Panc1 (cell line): ENCODE measurements around the gene ATP2B2. TPM values are rescaled to one million over a fixed set of nuclear protein-coding genes. Genes with fewer than 3 reads are reported as not detected.
A peak's percentile ranks its signal among the peaks of the same experiment; 100 is the strongest.

Source experiments
- ATAC-seq: fragments of 200-7000 bp; cut with Tn5 transposase; 2 replicates; pipeline ENCODE4 v1.9.1; 2020; ENCODE audit warnings: mild to moderate bottlenecking, moderate library complexity
- BruUV-seq: library from RNA; stranded (reverse); fragments of 400-500 nt; replicated peaks from 2 replicates; lab custom pipeline; 2021; lab: Mats Ljungman, UMichigan
- CTCF ChIA-PET: fragments of 300-600 bp; sonication (Branson Sonifier 250); formaldehyde crosslinking; loops from one replicate; lab custom pipeline; 2022; ENCODE audit warnings: antibody characterized with exemption; lab: Charles Lee
- POLR2A ChIA-PET: fragments of 300-600 bp; sonication (Branson Sonifier 250); formaldehyde crosslinking; loops from one replicate; lab custom pipeline; 2022; ENCODE audit warnings: antibody characterized with exemption; lab: Charles Lee
- DNase-seq: peaks from one replicate; pipeline ENCODE4 v3.0.0-alpha.2; 2010; ENCODE audit warnings: low read depth, low spot score
- H3K27ac ChIP-seq: 2 replicates; pipeline ENCODE4 v1.5.1; 2011; ENCODE audit warnings: mild to moderate bottlenecking, low read length, inconsistent platforms
- H3K27me3 ChIP-seq: fragments of 200-500 bp; sonication (Bioruptor generic); 2 replicates; pipeline ENCODE4 v1.6.0; 2014; ENCODE audit warnings: low read length, inconsistent platforms; ENCODE audit not compliant: control insufficient read depth, insufficient read depth
- H3K36me3 ChIP-seq: fragments of 200-500 bp; sonication (Bioruptor generic); 2 replicates; pipeline ENCODE4 v1.5.1; 2014; ENCODE audit warnings: inconsistent platforms, mild to moderate bottlenecking, low read length, moderate library complexity; ENCODE audit not compliant: control insufficient read depth, insufficient read depth
- H3K4me1 ChIP-seq: 2 replicates; pipeline ENCODE4 v1.5.1; 2011; ENCODE audit warnings: inconsistent platforms, mild to moderate bottlenecking, low read length, moderate library complexity; ENCODE audit not compliant: control insufficient read depth, insufficient read depth
- H3K4me3 ChIP-seq, 2 experiments: 2 replicates each; pipeline ENCODE4 v1.5.1; 2011 to 2012; ENCODE audit warnings: low read depth in 2 of 2, low read length in 2 of 2, mild to moderate bottlenecking in 2 of 2, inconsistent platforms in 1 of 2, moderate library complexity in 1 of 2
- H3K9me3 ChIP-seq: fragments of 200-500 bp; sonication (Bioruptor generic); 2 replicates; pipeline ENCODE4 v1.5.1; 2014; ENCODE audit warnings: low read depth, mild to moderate bottlenecking, inconsistent platforms, low read length, moderate library complexity; ENCODE audit not compliant: control insufficient read depth, insufficient read depth
- POLR2AphosphoS5 ChIP-seq: IDR thresholded peaks from 2 replicates; pipeline ENCODE4 v1.6.1; 2012; ENCODE audit warnings: mild to moderate bottlenecking, low read depth, low read length, moderate library complexity
- REST ChIP-seq, 2 experiments: IDR thresholded peaks; 2 replicates each; pipeline ENCODE4 v1.6.1; 2011 to 2012; ENCODE audit warnings: low read depth in 2 of 2, control low read depth in 1 of 2, low read length in 1 of 2, mild to moderate bottlenecking in 1 of 2, moderate library complexity in 1 of 2; ENCODE audit not compliant: insufficient read depth in 1 of 2
- SIN3A ChIP-seq: IDR thresholded peaks from 2 replicates; pipeline ENCODE4 v1.6.1; 2012; ENCODE audit warnings: low read depth, mild to moderate bottlenecking, low read length, moderate library complexity, borderline replicate concordance; ENCODE audit not compliant: insufficient read depth
- TCF7L2 ChIP-seq: IDR thresholded peaks from 2 replicates; pipeline ENCODE4 v1.6.1; 2011; ENCODE audit warnings: mild to moderate bottlenecking, low read depth, low read length, inconsistent platforms
- in situ Hi-C: cut with HindIII; loops from 2 replicates; pipeline ENCODE4 v1.10.0; 2016; ENCODE audit warnings: low sequenced_read_pairs, low pct_unique_long_range_greater_than_20kb
- intact Hi-C: fragments of 100-400 bp; cut with micrococcal nuclease; formaldehyde crosslinking; loops from one replicate; pipeline ENCODE4 v1.10.0; 2022; ENCODE audit not compliant: unreplicated experiment
- total RNA-seq: library from RNA; stranded (reverse); gene quantifications from one replicate; pipeline ENCODE4 v1.2.1, GENCODE V29; 2021; ENCODE audit not compliant: unreplicated experiment
- TF ChIP-seq, protein P1 (sequence below): fragments of 450-650 bp; IDR thresholded peaks from 2 replicates; pipeline ENCODE4 v1.5.1; 2017; ENCODE audit warnings: mild to moderate bottlenecking

The ATP2B2 gene
- total RNA-seq, 1 experiment from 2014 or later: not detected

- Histone ChIP-seq H3K4me1 (no peaks in the 10 kb centered on the region), H3K9me3 (no peaks in the 10 kb centered on the region), H3K27me3 (no peaks in the 10 kb centered on the region), H3K27ac (no peak overlapping the region), H3K4me3 (no peak overlapping the region), H3K36me3 (no peaks in the 10 kb centered on the region)
- ChIA-PET POLR2A (interaction anchor here (0.5 to 0.6 kb wide), 2 partner anchors 142 to 316 kb away, joined by 4 read pairs; no protein-coding TSS in a partner anchor), CTCF (no interaction called here)
- DNase-seq (no peak), ATAC-seq (peak; percentile 58)
- TF ChIP-seq REST (IDR thresholded peaks at IDR 0.05; ENCODE audit: insufficient read depth in 1 of 2, low read depth in 2 of 2, low read length in 1 of 2) (no peak), POLR2AphosphoS5 (no peak), TCF7L2 (no peak), SIN3A (no peak)
- TF ChIP-seq, protein P1, sequence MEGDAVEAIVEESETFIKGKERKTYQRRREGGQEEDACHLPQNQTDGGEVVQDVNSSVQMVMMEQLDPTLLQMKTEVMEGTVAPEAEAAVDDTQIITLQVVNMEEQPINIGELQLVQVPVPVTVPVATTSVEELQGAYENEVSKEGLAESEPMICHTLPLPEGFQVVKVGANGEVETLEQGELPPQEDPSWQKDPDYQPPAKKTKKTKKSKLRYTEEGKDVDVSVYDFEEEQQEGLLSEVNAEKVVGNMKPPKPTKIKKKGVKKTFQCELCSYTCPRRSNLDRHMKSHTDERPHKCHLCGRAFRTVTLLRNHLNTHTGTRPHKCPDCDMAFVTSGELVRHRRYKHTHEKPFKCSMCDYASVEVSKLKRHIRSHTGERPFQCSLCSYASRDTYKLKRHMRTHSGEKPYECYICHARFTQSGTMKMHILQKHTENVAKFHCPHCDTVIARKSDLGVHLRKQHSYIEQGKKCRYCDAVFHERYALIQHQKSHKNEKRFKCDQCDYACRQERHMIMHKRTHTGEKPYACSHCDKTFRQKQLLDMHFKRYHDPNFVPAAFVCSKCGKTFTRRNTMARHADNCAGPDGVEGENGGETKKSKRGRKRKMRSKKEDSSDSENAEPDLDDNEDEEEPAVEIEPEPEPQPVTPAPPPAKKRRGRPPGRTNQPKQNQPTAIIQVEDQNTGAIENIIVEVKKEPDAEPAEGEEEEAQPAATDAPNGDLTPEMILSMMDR: no peak
- intact Hi-C loops: no loop called here
- in situ Hi-C loops: no loop called here
- no TSS peak for BruUV-seq
Observed at GRCh38 chr3:10357592-10358308, 147.6 kb downstream of the ATP2B2 start.

DNA sequence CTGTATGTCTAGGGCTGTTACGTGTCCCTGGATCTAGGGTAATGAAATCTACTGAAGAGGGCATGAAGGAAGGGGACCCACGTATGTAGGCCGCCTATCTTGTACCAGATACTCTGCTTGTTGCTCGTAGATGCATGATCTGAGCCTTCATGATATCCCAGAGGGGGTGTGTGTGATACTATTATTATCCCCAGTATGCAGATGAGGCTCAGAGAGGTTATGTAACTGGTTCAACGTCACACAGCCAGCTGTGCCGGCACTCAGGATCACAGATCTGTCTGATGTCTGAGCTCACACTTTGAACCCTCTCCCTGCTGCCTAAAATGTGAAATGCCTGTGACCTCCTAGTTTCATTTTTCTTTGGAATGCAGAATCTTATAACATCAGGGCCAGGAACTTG lies 148.3 kb downstream of the ATP2B2 start:
- in situ Hi-C loops (no loop called here), intact Hi-C loops (no loop called here)
- POLR2A ChIA-PET: interaction anchor here (0.5 kb wide), 1 partner anchor 142 kb away, joined by 4 read pairs; no protein-coding TSS in a partner anchor
- no peaks in the 10 kb centered on the region for H3K27me3 ChIP-seq
- ATAC-seq (no peak), DNase-seq (no peak)
- no peaks in the 10 kb centered on the region for H3K4me1 ChIP-seq
- H3K36me3 ChIP-seq: no peaks in the 10 kb centered on the region
- H3K9me3 ChIP-seq: no peaks in the 10 kb centered on the region
- TF ChIP-seq SIN3A (no peak), POLR2AphosphoS5 (no peak), TCF7L2 (no peak), REST (IDR thresholded peaks at IDR 0.05; ENCODE audit: insufficient read depth in 1 of 2, low read depth in 2 of 2, low read length in 1 of 2) (no peak)
- TF ChIP-seq, protein P1: no peak
- BruUV-seq: no TSS peak
- H3K4me3 ChIP-seq: no peak overlapping the region
- no peak overlapping the region for H3K27ac ChIP-seq
- CTCF ChIA-PET: no interaction called here
